ENCODE data around the gene TSC22D4. TPM values are rescaled to one million over a fixed set of nuclear protein-coding genes. Genes with fewer than 3 reads are reported as not detected.

TSC22D4 gene
- polyA plus RNA-seq, 3 donors = 23.8 to 91.5 (median 26.3) TPM

DNA sequence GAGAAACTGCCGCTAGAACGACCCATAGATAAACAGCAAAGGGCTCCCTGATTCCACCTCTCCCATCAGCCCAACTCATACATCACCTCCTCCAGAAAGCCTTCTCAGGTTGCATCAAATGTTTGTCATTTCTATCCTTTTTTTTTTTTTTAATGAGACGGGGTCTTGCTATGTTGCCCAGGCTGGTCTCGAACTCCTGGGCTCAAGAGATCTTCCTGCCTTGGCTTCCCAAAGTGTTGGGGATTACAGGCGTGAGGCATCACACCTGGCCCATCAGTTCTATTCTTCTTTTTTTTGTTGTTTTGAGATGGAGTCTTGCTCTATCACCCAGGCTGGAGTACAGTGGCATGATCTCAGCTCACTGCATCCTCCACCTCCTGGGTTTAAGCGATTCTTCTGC, 22.0 kb downstream of the TSC22D4 start:
- TF ChIP-seq, protein P1, sequence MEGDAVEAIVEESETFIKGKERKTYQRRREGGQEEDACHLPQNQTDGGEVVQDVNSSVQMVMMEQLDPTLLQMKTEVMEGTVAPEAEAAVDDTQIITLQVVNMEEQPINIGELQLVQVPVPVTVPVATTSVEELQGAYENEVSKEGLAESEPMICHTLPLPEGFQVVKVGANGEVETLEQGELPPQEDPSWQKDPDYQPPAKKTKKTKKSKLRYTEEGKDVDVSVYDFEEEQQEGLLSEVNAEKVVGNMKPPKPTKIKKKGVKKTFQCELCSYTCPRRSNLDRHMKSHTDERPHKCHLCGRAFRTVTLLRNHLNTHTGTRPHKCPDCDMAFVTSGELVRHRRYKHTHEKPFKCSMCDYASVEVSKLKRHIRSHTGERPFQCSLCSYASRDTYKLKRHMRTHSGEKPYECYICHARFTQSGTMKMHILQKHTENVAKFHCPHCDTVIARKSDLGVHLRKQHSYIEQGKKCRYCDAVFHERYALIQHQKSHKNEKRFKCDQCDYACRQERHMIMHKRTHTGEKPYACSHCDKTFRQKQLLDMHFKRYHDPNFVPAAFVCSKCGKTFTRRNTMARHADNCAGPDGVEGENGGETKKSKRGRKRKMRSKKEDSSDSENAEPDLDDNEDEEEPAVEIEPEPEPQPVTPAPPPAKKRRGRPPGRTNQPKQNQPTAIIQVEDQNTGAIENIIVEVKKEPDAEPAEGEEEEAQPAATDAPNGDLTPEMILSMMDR (IDR thresholded peaks at IDR 0.05) = no peak
- Histone ChIP-seq H3K9ac (ENCODE audit: insufficient read depth, low read length, poor library complexity, severe bottlenecking) (no peak overlapping the region), H3K9me3 (replicated peaks in 1 of 2; ENCODE audit: control insufficient read depth in 1 of 2, insufficient read depth in 1 of 2, low read length in 2 of 2) (no peaks in the 10 kb centered on the region), H2AFZ (ENCODE audit: insufficient read depth, low read depth, low read length, poor library complexity, severe bottlenecking) (no peak overlapping the region), H3K4me1 (ENCODE audit: control insufficient read depth in 1 of 2, insufficient read depth in 2 of 2, low read length in 2 of 2) (no peaks in the 10 kb centered on the region), H3K79me2 (ENCODE audit: insufficient read depth, low read length) (no peaks in the 10 kb centered on the region), H3K4me3 (replicated peaks in 1 of 3; ENCODE audit: low read depth in 2 of 3, low read length in 3 of 3) (no peak overlapping the region), H3K27ac (ENCODE audit: low read depth in 1 of 2, low read length in 2 of 2) (no peak overlapping the region), H3K36me3 (replicated peaks in 1 of 2; ENCODE audit: control insufficient read depth in 1 of 2, insufficient read depth in 2 of 2, low read length in 2 of 2) (peaks cover 7 to 35% of the 10 kb centered on the region in 2 donors), H3K27me3 (ENCODE audit: control insufficient read depth in 2 of 2, insufficient read depth in 2 of 2, low read length in 2 of 2) (no peaks in the 10 kb centered on the region), H4K20me1 (ENCODE audit: insufficient read depth, low read length) (no peaks in the 10 kb centered on the region), H3K4me2 (replicated peaks; ENCODE audit: extremely low read depth, low read length, poor library complexity, severe bottlenecking) (no peak overlapping the region)
- peaks cover 29 to 45% of the 10 kb centered on the region in 2 donors for H3K36me3 Mint-ChIP-seq
- peaks cover 8% of the 10 kb centered on the region for H3K4me1 Mint-ChIP-seq
- no peaks in the 10 kb centered on the region for H3K9me3 Mint-ChIP-seq
- no peak overlapping the region for H3K4me3 Mint-ChIP-seq
- H3K27me3 Mint-ChIP-seq (ENCODE audit: low read depth in 3 of 3) = peaks cover 1 to 8% (median 6%) of the 10 kb centered on the region in 3 donors
- no peak overlapping the region for H3K27ac Mint-ChIP-seq
- DNase-seq = no peak
- no CpG with 5 or more reads among the region's 6 CpGs for WGBS (ENCODE audit: insufficient coverage)
- intact Hi-C loops (cut with micrococcal nuclease) = no loop called here

GRCh38 chr7:100456562-100456961, 22.5 kb downstream of the TSC22D4 start:
- Mint-ChIP-seq H3K27me3 (ENCODE audit: low read depth in 3 of 3) (peaks cover 1 to 8% (median 6%) of the 10 kb centered on the region in 3 donors), H3K4me3 (no peak overlapping the region), H3K9me3 (no peaks in the 10 kb centered on the region), H3K27ac (no peak overlapping the region), H3K4me1 (peaks cover 8% of the 10 kb centered on the region), H3K36me3 (peaks cover 26 to 41% of the 10 kb centered on the region in 2 donors)
- intact Hi-C loops (cut with micrococcal nuclease) = no loop called here
- H4K20me1 ChIP-seq (ENCODE audit: insufficient read depth, low read length) = no peaks in the 10 kb centered on the region
- H3K9ac ChIP-seq (ENCODE audit: insufficient read depth, low read length, poor library complexity, severe bottlenecking) = no peak overlapping the region
- TF ChIP-seq, protein P1 (IDR thresholded peaks at IDR 0.05) = no peak
- DNase-seq = no peak
- H2AFZ ChIP-seq (ENCODE audit: insufficient read depth, low read depth, low read length, poor library complexity, severe bottlenecking) = no peak overlapping the region
- H3K4me2 ChIP-seq (replicated peaks; ENCODE audit: extremely low read depth, low read length, poor library complexity, severe bottlenecking) = no peak overlapping the region
- no peak overlapping the region for H3K27ac ChIP-seq (ENCODE audit: low read depth in 1 of 2, low read length in 2 of 2)
- H3K4me3 ChIP-seq (replicated peaks in 1 of 3; ENCODE audit: low read depth in 2 of 3, low read length in 3 of 3) = no peak overlapping the region
- no peaks in the 10 kb centered on the region for H3K79me2 ChIP-seq (ENCODE audit: insufficient read depth, low read length)
- no peaks in the 10 kb centered on the region for H3K27me3 ChIP-seq (ENCODE audit: control insufficient read depth in 2 of 2, insufficient read depth in 2 of 2, low read length in 2 of 2)
- H3K36me3 ChIP-seq (replicated peaks in 1 of 2; ENCODE audit: control insufficient read depth in 1 of 2, insufficient read depth in 2 of 2, low read length in 2 of 2) = peaks cover 7 to 31% of the 10 kb centered on the region in 2 donors
- no peaks in the 10 kb centered on the region for H3K9me3 ChIP-seq (replicated peaks in 1 of 2; ENCODE audit: control insufficient read depth in 1 of 2, insufficient read depth in 1 of 2, low read length in 2 of 2)
- H3K4me1 ChIP-seq (ENCODE audit: control insufficient read depth in 1 of 2, insufficient read depth in 2 of 2, low read length in 2 of 2) = no peaks in the 10 kb centered on the region
- 100% methylated on average over 2 of the region's 14 CpGs for WGBS (ENCODE audit: insufficient coverage)

Data from CD14-positive monocyte (primary cell).